Measurements from ENCODE around the gene HOMER2.
A peak's percentile ranks its signal among the peaks of the same experiment; 100 is the strongest.

The HOMER2 gene

DNA sequence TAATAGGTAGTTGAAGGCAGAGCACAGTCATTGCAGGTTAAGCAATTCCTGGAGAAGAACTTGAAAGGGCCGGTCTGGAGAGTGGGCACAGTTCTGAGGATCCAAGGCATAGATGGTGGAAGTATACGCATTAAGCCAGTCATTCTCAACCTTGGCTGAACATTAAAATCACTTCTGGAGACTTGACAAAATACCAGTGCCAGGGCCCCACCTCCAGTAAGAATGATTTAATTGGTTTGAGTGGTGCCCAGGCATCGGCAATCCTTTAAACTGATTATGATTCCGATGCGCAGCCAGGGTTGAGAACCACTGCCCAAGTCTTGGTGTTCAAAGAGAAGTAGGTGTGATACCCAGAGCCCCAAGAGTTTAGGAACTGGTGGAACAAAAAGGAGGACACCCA lies 6.9 kb upstream of the HOMER2 start:
- H3K36me3 ChIP-seq (ENCODE audit: insufficient read depth, low read length), result no peaks in the 10 kb centered on the region
- H3K4me1 ChIP-seq (ENCODE audit: insufficient read depth, low read length, poor library complexity, severe bottlenecking), result no peaks in the 10 kb centered on the region
- H3K79me2 ChIP-seq (ENCODE audit: insufficient read depth, low read length), result no peaks in the 10 kb centered on the region
- TF ChIP-seq, protein P1, sequence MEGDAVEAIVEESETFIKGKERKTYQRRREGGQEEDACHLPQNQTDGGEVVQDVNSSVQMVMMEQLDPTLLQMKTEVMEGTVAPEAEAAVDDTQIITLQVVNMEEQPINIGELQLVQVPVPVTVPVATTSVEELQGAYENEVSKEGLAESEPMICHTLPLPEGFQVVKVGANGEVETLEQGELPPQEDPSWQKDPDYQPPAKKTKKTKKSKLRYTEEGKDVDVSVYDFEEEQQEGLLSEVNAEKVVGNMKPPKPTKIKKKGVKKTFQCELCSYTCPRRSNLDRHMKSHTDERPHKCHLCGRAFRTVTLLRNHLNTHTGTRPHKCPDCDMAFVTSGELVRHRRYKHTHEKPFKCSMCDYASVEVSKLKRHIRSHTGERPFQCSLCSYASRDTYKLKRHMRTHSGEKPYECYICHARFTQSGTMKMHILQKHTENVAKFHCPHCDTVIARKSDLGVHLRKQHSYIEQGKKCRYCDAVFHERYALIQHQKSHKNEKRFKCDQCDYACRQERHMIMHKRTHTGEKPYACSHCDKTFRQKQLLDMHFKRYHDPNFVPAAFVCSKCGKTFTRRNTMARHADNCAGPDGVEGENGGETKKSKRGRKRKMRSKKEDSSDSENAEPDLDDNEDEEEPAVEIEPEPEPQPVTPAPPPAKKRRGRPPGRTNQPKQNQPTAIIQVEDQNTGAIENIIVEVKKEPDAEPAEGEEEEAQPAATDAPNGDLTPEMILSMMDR (conservative IDR thresholded peaks at IDR 0.05; ENCODE audit: low read length), result no peak
- no peak for TF ChIP-seq EZH2phosphoT487 (IDR thresholded peaks at IDR 0.05; ENCODE audit: borderline replicate concordance)
- no peaks in the 10 kb centered on the region for H3K9me2 ChIP-seq (replicated peaks; ENCODE audit: low read depth, low read length)
- no peak overlapping the region for H3K9ac ChIP-seq (ENCODE audit: low read depth, low read length, poor library complexity, severe bottlenecking)
- H4K20me1 ChIP-seq (ENCODE audit: insufficient read depth, low read length, poor library complexity, severe bottlenecking), result no peaks in the 10 kb centered on the region
- no peak overlapping the region for H3K4me3 ChIP-seq (ENCODE audit: low read length, poor library complexity, severe bottlenecking)
- no peaks in the 10 kb centered on the region for H3F3A ChIP-seq (ENCODE audit: low read depth)
- H2AFZ ChIP-seq (ENCODE audit: low read length), result no peak overlapping the region
- H3K4me2 ChIP-seq (ENCODE audit: low read depth, low read length, poor library complexity, severe bottlenecking), result no peak overlapping the region
- no peaks in the 10 kb centered on the region for H3K9me3 ChIP-seq (ENCODE audit: insufficient read depth, low read depth, low read length)
- no peaks in the 10 kb centered on the region for H3K27me3 ChIP-seq (ENCODE audit: insufficient read depth, low read length, poor library complexity, severe bottlenecking)

DNA sequence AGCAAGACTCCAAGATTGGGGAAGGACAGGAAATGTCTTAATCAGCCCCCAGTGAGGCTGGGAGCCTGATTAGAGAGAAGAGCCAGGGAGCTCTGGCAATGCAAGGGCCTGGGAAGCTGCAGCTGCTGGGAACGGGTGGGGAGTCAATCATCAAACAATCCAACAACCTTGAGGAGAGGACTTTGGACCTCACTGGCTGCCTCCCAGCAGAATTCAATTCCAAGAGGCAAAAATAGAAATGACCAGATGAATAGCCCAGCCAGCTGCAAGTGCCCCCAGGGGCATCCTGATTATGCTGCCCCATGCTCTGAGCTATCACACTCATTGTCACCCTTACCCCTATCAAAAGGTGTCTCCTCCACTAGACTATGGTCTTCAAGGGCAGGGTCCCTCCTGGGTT lies 6.1 kb upstream of the HOMER2 start:
- Histone ChIP-seq H3K4me2 (ENCODE audit: low read depth, low read length, poor library complexity, severe bottlenecking) (no peak overlapping the region), H3K27me3 (ENCODE audit: insufficient read depth, low read length, poor library complexity, severe bottlenecking) (no peaks in the 10 kb centered on the region), H3F3A (ENCODE audit: low read depth) (no peaks in the 10 kb centered on the region), H3K9ac (ENCODE audit: low read depth, low read length, poor library complexity, severe bottlenecking) (no peak overlapping the region), H3K4me1 (ENCODE audit: insufficient read depth, low read length, poor library complexity, severe bottlenecking) (no peaks in the 10 kb centered on the region), H3K9me3 (ENCODE audit: insufficient read depth, low read depth, low read length) (no peaks in the 10 kb centered on the region), H3K4me3 (ENCODE audit: low read length, poor library complexity, severe bottlenecking) (no peak overlapping the region), H4K20me1 (ENCODE audit: insufficient read depth, low read length, poor library complexity, severe bottlenecking) (no peaks in the 10 kb centered on the region), H3K36me3 (ENCODE audit: insufficient read depth, low read length) (no peaks in the 10 kb centered on the region), H3K9me2 (replicated peaks; ENCODE audit: low read depth, low read length) (no peaks in the 10 kb centered on the region), H2AFZ (ENCODE audit: low read length) (no peak overlapping the region), H3K79me2 (ENCODE audit: insufficient read depth, low read length) (no peaks in the 10 kb centered on the region)
- TF ChIP-seq, protein P1 (conservative IDR thresholded peaks at IDR 0.05; ENCODE audit: low read length), result no peak
- no peak for TF ChIP-seq EZH2phosphoT487 (IDR thresholded peaks at IDR 0.05; ENCODE audit: borderline replicate concordance)

DNA sequence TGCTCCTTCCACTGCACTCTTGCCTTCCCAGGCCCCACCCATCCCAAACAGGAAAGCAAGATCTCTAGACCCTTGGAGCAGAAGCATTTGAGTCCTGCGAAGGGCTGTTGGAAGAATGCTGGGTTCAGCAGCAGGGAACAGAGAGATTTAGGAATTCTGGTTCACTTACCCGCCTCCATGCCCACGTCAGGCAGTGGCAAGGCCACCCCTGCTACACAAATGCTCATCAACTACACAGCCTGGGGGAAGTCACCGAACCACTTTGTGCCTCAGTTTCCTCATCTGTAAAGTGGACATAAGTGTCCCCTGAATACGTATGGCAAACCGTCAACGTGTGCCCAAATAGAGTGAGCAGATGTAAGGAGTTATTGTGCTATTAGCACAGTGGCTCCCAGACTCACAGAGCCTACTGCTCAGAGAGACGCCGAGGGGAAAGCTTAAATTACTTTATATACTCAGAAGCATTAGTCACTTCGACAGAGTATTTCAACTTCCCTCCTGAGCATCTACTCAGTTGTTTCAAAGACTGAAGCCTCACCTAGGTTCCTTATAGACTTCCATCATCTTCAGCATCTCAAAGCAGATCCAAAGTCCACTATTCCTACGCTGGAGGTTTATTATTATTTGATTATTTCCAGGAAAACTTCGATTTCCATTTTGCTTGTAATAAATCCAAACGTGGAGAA lies 905 bp downstream of the HOMER2 start:
- Histone ChIP-seq H3K4me2 (ENCODE audit: low read depth, low read length, poor library complexity, severe bottlenecking) (peak overlapping the region; percentile 41), H3K4me3 (ENCODE audit: low read length, poor library complexity, severe bottlenecking) (no peak overlapping the region), H3K36me3 (ENCODE audit: insufficient read depth, low read length) (no peaks in the 10 kb centered on the region), H3K27me3 (ENCODE audit: insufficient read depth, low read length, poor library complexity, severe bottlenecking) (peaks cover 9% of the 10 kb centered on the region), H2AFZ (ENCODE audit: low read length) (no peak overlapping the region), H3K9me3 (ENCODE audit: insufficient read depth, low read depth, low read length) (no peaks in the 10 kb centered on the region), H3K4me1 (ENCODE audit: insufficient read depth, low read length, poor library complexity, severe bottlenecking) (no peaks in the 10 kb centered on the region), H3K9ac (ENCODE audit: low read depth, low read length, poor library complexity, severe bottlenecking) (no peak overlapping the region), H3K9me2 (replicated peaks; ENCODE audit: low read depth, low read length) (no peaks in the 10 kb centered on the region), H4K20me1 (ENCODE audit: insufficient read depth, low read length, poor library complexity, severe bottlenecking) (no peaks in the 10 kb centered on the region), H3K79me2 (ENCODE audit: insufficient read depth, low read length) (no peaks in the 10 kb centered on the region), H3F3A (ENCODE audit: low read depth) (no peaks in the 10 kb centered on the region)
- TF ChIP-seq EZH2phosphoT487 (IDR thresholded peaks at IDR 0.05; ENCODE audit: borderline replicate concordance), result no peak
- TF ChIP-seq, protein P1 (conservative IDR thresholded peaks at IDR 0.05; ENCODE audit: low read length), result no peak

Measured in Loucy (cell line).